ENCODE data around the gene DAB1. TPM values are rescaled to one million over a fixed set of nuclear protein-coding genes. Genes with fewer than 3 reads are reported as not detected.

The DAB1 gene
- total RNA-seq, 1 donor from 2014 or later: 3.1 TPM

DNA sequence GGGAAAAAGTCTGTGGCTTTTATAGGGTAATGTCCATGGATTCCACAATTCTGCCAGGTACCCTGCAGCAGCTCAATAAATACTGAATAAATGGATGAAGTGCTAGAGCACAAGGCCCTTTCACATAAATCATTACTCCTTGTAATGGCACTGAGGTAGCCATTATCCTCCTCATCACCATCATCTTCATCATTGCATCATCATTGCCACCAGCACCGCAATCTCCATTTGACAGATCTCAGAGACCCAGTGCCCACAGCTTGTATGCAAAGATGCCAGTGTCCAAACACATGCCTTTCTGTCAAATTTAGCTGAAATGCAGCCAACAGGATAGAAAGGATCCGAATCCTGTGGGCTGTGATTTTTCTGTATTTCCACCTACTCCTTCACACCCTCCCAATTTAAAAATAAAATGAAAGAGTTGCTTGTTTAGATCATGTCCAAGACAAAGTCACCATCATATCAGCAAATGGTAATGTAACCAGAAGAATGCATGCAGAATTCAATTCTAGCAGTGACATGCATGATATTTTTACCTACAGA is 17.4 kb downstream of the DAB1 start:
- H3K36me3 Mint-ChIP-seq (ENCODE audit: unreplicated experiment): no peaks in the 10 kb centered on the region
- H3K4me1 Mint-ChIP-seq (ENCODE audit: low read depth, unreplicated experiment): no peaks in the 10 kb centered on the region
- TF ChIP-seq CTCF (IDR thresholded peaks at IDR 0.05; ENCODE audit: partially characterized antibody, unreplicated experiment): no peak
- DNase-seq: no peak
- H3K27ac Mint-ChIP-seq (ENCODE audit: unreplicated experiment): no peak overlapping the region
- no peaks in the 10 kb centered on the region for H3K27me3 Mint-ChIP-seq (ENCODE audit: unreplicated experiment)
- no peak overlapping the region for H3K4me3 Mint-ChIP-seq (ENCODE audit: unreplicated experiment)
- no peaks in the 10 kb centered on the region for H3K9me3 Mint-ChIP-seq (ENCODE audit: unreplicated experiment)

DNA sequence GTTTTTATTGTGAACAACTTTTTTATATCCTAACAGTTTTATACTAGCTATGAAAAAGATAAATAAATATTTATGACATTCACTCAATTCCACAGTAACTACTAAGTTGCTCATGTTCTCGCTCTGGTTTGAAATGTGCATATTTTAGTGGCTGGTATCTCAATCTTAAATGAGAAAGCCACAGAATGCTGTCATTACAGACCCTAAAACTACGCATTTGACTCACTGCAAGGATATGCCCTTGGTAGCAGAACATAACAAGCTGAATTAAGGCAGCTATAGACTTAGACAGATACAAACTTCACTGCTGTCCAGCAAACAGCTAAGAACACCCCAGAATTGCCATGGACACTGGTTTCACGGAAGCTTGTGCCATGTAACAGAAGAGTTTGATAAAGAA is 19.0 kb downstream of the DAB1 start:
- Mint-ChIP-seq H3K27me3 (ENCODE audit: unreplicated experiment) (no peaks in the 10 kb centered on the region), H3K4me1 (ENCODE audit: low read depth, unreplicated experiment) (no peaks in the 10 kb centered on the region), H3K36me3 (ENCODE audit: unreplicated experiment) (no peaks in the 10 kb centered on the region), H3K27ac (ENCODE audit: unreplicated experiment) (no peak overlapping the region), H3K9me3 (ENCODE audit: unreplicated experiment) (no peaks in the 10 kb centered on the region), H3K4me3 (ENCODE audit: unreplicated experiment) (no peak overlapping the region)
- no peak for TF ChIP-seq CTCF (IDR thresholded peaks at IDR 0.05; ENCODE audit: partially characterized antibody, unreplicated experiment)
- no peak for DNase-seq

DNA sequence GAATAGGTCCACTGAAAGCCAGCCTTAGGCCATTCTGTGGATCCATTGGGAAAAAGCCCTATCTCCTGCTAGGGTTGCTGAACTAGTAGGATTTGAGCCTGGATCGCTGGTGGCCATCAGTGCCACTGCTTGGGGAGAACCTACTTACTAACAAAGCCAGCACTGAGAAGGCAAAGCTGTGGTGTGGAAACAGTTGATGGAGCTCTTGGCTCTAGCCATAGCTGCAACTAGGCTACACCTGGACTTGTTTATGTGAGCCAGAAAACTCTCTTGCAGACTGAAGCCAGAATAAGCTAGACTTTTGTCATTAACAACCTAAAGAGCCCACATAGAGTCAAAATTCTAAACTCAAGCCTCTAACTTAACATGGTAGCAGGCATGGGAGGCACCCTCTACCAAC is 20.7 kb downstream of the DAB1 start:
- no peak for TF ChIP-seq CTCF (IDR thresholded peaks at IDR 0.05; ENCODE audit: partially characterized antibody, unreplicated experiment)
- DNase-seq: no peak
- no peaks in the 10 kb centered on the region for H3K4me1 Mint-ChIP-seq (ENCODE audit: low read depth, unreplicated experiment)
- no peak overlapping the region for H3K4me3 Mint-ChIP-seq (ENCODE audit: unreplicated experiment)
- H3K9me3 Mint-ChIP-seq (ENCODE audit: unreplicated experiment): no peaks in the 10 kb centered on the region
- H3K36me3 Mint-ChIP-seq (ENCODE audit: unreplicated experiment): no peaks in the 10 kb centered on the region
- H3K27me3 Mint-ChIP-seq (ENCODE audit: unreplicated experiment): no peaks in the 10 kb centered on the region
- no peak overlapping the region for H3K27ac Mint-ChIP-seq (ENCODE audit: unreplicated experiment)

GRCh38 chr1:57401671-57402070 is 22.2 kb downstream of the DAB1 start:
- TF ChIP-seq CTCF (IDR thresholded peaks at IDR 0.05; ENCODE audit: partially characterized antibody, unreplicated experiment): no peak
- no peaks in the 10 kb centered on the region for H3K36me3 Mint-ChIP-seq (ENCODE audit: unreplicated experiment)
- H3K9me3 Mint-ChIP-seq (ENCODE audit: unreplicated experiment): no peaks in the 10 kb centered on the region
- no peaks in the 10 kb centered on the region for H3K4me1 Mint-ChIP-seq (ENCODE audit: low read depth, unreplicated experiment)
- H3K27ac Mint-ChIP-seq (ENCODE audit: unreplicated experiment): no peak overlapping the region
- H3K27me3 Mint-ChIP-seq (ENCODE audit: unreplicated experiment): no peaks in the 10 kb centered on the region
- H3K4me3 Mint-ChIP-seq (ENCODE audit: unreplicated experiment): no peak overlapping the region
- DNase-seq: no peak

DNA sequence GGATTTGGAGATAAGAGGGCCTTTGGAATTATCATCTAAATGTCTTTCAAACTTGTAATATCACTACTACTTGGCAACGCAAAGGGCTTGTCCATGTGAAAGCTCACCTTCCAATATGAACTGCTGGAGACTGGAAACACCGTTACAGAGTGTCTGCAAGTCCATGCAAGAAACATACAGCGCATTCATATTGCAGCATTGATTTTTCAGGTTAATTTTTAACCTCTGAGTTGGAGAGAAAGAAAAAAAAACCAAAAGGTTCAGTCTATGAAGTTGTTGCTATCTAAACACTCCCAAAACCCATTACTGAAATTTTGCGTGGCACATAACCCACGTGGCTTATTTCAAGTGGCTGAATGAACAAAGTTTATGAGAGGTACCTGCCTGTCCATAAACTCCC is 23.8 kb downstream of the DAB1 start:
- TF ChIP-seq CTCF (IDR thresholded peaks at IDR 0.05; ENCODE audit: partially characterized antibody, unreplicated experiment): no peak

More for the DNA sequence above, 23.8 kb downstream of the DAB1 start:
- Mint-ChIP-seq H3K9me3 (ENCODE audit: unreplicated experiment) (no peaks in the 10 kb centered on the region), H3K4me3 (ENCODE audit: unreplicated experiment) (no peak overlapping the region), H3K27ac (ENCODE audit: unreplicated experiment) (no peak overlapping the region), H3K27me3 (ENCODE audit: unreplicated experiment) (no peaks in the 10 kb centered on the region), H3K4me1 (ENCODE audit: low read depth, unreplicated experiment) (no peaks in the 10 kb centered on the region), H3K36me3 (ENCODE audit: unreplicated experiment) (no peaks in the 10 kb centered on the region)
- no peak for DNase-seq

All from glutamatergic neuron (in vitro differentiated cells).